ENCODE measurements around the gene MEAK7.

Gene MEAK7

DNA sequence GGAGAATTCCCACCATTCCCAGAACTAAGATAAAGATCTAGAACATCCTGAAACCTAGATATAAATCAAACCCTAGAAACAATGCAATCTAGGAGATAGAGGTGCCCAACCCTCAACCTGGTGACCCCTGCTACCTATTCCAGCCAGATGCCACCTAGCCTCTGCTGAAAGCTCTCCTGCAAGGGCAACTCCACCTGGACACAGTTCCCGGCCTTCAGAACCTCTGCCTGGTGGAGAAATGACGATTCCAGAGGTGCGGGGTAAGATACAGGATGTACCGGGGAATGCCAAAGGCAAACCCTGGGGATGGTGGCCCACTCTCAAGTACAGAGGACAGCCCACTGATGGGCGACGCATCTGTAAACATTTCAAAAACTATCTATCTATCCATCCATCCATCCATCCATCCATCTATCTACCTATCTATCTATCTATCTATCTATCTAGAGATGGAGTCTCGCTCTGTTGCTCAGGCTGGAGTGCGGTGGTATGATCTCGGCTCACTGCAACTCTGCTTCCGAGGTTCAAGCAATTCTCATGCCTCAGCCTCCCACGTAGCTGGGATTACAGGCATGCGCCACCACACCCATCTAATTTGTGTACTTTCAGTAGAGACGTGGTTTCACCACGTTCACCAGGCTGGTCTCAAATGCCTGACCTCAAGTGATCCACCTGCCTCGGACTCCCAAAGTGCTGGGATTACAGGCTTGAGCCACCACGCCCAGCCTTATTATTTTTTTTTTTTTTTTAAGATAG lies 19.0 kb downstream of the MEAK7 start:
- no peak for DNase-seq

DNA sequence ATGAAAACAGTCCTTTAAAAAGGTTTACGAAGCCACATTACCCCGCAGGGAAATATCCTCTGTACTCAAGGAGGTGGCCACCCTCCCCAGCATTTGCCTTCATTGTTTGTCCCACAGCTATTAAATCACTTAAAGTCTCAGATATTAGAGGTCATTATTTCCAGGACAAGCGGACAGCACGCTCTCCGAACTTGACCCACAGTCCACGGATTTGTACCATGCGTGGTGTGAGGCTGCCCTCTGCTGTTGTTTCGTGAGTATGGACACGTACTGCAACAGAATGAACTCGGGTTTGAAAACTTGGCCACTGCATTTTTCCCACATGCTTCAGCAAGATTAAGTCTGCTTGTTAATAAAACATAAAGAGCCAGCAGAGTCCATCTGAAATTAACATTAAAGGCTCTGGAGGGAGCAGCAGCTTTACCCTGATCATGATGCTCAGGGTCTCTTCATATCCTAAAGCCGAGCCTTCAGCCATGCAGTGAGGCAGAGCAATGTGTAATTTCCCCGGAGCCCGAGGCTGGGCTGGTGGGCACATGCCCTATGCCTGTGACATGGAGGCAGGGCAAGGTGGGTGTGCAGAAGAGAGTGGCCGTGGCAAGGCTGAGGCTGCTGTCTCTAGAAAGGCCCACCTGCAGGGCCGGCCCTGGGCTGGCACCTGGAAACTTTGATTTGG lies 19.7 kb downstream of the MEAK7 start:
- peak; percentile 66 for DNase-seq

DNA sequence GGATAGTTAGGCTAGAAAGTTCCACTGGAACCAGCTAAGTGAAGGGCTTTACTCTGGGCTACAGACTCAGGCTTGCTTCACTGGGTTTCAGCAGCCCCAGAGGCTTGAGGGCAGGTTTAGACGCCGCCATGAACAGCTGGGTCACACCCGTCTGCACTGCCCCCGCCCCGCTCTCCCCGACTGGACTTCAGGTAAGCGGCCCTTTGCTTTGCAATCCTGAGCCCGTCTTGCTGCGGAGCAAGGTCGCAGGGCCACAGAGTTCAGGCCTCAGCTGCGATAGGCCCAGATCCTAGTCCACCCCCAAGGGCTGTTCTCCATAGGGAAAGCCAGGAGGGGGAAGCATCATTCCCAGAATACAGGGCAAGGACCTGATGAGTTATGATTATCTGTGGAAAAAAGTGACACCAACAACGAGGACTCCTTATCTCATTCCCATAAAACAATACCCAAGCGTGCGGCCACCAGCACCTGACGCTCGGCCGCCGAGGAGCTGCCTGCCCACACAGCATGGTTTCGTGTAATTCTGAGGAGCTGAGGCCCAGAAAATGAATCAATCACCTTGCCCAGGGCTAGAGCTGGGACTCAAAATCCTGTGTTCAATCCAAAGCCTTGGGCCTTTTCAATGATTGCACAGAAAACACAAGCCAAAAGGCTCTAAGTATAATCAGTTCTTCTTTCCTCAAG lies 20.4 kb downstream of the MEAK7 start:
- DNase-seq, result no peak

DNA sequence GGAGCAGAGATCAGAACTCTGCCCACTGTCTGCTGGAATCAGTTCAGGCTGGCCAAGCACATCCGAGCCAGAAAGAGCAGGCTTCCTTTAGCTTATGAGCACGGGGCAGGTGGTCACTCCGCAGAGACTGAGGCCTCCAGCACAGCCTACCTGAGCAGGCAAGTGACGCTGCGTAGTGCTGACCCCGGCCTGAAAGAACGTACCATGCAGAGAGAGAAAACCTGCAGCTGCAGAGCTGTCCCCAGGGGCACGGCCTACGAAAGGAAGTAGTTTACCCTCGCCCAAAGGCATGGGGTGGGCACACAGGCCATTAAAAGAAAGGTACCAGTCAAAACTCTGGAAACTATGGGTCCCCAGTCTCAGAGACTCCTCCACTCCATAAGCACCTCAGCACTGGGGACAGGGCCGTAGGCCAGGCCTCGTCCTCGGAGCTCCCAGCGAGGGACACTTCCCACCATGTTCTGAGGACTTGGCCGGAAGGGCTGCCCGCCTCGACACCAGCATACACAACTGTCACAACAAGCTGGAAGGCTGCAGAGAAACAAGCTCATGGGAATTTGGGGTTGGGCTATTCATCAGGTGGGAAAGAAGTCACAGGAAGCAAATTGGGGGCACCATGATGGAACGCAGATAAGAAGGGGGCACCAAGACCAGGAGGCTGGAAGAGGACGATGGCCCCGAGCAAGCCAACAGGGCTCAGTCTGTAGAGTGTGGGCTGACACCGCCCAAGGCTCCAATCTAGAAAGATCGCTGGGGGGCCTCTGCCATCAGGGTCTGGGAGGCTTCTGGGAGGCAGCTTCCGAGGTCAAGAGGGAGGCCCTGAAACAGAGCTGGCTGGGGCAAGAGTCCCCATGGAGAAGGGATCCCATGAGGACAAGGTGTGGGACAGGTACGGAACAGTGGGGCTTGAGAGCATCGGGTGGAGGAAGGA lies 21.2 kb downstream of the MEAK7 start:
- no peak for DNase-seq

DNA sequence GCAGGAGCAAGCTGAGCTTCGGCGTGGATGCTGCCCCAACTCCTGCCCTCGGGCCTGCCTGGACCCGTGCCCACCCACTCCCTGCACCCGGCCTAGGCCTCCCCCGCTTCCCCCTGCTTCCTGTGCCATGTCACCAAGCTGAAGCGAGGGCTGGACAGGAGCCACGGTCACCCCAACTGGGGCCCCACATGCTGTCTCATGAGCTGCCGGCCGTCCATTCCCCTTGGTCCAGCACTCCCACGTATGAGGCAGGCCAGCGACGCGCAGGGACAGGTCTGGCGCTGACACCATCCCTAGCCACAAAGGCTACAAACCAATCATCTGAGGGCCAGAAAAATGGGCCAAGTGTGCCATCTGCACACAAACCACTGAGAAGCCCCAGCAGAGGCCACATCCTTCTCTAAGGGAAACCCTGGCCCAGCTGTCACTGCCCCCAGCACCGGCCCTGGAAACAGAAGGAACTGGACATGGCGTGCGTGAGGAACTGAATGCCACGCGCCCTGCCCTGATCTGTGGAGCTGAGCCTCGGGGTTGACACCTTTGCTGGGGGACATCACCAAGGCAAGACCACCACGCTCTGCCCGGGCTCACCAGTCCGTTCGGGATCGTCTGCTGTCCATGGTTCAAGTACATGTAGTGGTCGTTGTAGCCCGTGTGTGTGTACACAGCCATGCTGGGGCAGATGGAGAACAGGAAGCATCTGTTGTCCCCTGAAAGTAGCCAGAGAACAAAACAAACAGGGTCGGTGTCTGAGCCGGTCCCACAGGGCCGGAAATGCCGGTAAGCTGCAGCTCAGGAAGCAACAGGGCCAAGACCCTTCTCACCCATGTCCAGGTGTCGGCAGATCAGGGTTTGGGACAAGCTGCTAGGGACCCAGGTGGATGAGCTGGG lies 22.2 kb downstream of the MEAK7 start:
- DNase-seq, result no peak

DNA sequence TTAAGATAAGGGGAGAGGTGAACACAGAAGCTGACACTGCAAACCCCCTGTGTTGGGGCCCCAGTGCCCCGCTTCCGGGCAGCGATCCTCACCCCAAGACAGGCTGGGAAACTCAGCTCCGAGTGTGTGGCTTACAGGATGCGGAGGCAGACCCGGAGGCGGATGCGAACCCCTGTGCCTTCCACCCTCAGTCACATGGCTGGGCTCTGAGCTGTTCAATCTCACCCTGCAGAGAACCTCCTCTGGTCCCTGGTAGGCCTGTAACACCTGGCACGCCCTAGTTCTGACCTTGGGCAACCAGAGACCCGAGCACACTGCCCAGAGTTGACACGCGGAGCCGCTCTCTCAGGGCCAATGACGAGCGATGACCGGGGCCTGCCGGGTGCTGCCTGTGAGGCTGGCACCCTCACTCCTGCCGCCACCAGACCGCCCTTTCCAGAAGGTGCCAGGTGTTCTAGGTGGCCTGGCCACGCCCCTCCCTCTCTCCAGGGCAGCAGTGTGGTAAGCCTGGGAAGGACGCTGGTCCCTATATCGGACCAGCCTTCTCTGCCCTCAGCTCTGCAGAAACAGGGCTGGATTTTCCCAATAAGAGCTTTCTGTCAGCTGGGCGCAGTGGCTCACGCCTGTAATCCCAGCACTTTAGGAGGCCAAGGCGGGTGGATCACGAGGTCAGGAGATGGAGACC lies 23.3 kb downstream of the MEAK7 start:
- DNase-seq, result no peak

DNA sequence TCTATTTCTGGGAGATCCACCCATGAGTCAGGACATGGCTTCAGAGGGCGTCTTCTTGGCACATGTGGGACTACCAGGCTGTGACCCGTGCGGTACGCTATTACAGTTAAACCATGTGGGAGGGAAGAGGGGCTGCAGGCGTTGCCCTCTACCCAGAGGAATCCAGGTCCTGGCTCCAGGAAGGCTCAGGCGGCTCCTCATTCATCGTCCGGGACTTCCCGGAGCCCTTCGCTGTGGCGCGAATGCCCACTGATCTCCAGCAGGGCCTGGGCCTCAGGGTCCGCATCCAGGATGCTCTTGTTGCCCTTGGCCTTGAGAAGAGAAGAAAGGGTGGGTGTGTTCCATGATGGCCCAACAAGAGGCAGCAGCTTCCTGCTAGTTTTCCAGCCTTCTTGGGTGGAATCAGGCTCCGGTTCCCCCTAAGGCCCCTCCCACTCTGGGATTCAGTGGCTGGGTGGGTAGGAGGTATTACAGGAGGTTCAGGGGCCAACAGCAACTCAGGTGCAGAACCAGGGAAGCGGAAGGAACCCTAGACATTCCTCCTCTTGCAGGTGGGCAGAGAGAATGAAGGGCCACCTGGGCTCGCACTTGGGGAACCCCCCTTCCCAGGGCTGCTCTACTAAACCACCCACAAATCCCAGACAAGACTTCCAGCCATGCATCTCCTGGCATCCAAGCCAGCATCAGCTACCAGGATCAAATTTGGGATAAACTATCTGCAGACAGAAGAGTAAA lies 24.6 kb downstream of the MEAK7 start:
- no peak for DNase-seq

DNA sequence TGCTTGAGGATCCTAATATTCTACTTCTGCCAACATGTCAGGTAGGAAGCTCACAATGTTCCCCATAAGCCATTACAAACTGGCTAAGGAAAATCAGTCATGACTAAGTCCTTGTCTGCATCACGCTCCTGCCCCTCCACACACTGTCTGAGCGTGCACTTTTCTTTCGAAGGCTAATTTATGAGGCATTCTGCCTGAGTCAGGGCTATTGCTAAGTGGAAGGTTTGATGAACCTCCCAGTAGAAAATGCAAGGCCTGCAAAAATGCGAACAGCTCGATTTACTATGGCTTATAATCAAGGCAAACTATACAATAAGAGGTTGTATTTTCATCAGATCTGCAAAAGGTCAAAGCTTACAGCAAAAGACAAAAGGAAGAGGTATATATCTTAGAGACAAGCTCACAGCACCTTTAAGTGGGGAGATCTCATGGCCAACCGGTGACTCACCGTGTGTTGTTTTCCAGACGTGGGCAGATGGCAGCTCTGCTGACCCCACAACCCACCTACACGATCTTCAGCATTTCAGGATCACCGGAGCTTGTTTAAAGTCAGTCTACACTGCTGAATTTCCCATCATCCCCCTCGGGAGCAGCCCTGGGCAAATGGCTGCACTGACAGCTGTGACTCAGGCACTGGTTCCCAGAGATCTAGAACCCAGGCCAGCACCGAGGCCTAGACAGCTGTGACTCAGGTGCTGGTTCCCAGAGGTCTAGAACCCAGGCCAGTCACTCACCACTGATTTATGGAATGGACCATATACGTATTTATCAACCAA lies 26.1 kb downstream of the MEAK7 start:
- DNase-seq, result no peak

DNA sequence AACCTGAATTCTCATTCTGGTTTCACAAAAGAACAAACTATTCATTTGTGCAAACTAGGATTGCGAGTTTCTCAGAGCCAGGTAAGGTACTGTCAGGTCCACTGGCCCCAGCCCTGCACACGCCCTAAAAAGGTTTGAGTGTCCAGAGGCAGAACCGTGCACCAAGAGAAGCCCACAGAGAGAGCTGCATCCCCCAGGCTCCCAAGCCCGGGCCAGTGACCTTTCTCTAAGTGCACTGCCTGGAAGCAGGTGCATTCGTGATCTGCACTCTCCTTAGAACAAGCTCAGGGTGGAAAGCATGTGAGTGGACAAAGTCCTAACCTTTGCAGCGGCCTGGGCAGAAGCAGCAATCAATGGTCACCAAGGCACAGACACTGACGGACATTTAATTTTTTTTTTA lies 26.8 kb downstream of the MEAK7 start:
- DNase-seq, result no peak

DNA sequence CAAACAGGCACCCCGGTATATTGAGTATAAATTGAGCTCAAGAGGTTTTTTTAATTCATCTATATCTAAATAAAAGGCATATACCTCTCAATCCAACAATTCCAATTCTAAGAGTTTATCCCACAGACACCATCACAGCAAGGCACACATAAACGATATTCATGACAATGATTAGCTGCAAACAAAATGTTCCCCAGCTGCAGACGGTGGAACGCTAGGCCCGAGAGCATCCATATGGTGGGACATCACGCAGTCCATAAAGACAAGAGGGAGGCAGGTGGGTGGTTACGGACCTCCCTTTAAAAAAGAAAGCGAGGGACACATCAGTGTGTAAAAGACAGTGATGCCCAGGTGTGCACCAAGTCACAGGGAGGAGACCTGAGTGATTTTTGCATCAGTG lies 28.1 kb downstream of the MEAK7 start:
- no peak for DNase-seq

DNA sequence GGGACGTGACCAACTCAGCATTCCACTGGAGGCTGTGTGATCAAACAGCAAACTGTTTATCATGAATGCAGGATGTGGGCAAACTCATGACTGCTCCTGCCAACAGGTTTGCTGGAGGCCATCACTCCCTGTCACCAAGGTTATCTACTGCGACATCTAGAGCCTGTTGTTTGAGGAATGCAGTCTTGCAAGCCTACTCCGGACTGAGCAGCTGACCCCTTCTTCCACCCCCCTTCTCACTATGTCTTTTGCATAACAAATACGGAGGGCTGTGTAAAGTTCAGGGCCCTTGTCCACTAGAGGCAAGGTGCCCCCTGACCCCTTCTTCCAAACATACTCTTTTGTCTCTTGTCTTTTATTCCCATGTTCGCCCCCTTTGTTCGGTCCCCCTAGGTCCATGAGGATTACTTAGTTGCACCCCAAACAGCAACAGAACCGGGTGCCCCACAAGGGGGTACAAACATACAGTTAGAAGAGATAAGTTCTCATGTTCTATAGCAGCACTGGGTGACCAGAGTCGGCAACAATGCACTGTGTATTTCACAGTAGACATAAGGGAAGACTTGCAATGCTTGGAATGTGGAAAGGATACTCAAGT lies 28.7 kb downstream of the MEAK7 start:
- DNase-seq, result no peak

DNA sequence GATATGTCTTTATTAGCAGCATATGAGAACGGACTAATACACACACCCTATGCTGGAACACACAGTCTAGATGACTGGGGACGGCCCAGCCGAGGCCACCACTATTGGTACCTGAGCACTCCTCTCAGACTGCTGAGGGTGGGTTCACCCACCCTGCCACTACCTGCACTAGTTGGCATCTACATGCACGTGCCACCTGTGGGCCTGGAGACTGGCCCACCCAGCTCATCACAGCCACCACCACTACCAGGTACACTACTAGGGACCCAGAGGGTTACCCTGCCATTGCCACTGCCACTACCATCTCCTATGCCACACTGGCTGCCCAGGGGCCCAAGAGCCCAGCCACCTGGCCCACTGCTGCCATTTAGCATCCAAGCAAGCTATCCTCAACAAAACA lies 32.5 kb downstream of the MEAK7 start:
- no peak for DNase-seq

DNA sequence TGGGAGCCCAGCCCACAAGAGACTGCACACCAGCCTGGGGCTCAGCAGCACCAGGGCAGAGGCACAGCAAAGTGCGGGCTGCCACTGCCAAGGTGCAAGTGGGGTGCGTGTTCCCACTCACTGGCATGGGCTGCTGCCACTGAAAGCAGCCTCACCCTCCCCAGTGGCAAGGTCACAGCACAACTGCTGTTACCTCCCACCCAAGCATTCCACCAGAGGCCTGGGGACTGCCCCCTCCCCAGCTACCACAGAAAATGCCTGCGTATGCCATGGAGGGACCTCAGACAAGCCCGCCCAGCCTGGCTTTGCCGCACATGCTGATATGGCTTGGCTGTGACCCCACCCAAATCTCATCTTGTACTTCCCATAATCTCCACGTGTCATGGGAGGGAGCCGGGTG lies 33.1 kb downstream of the MEAK7 start:
- DNase-seq, result no peak

DNA sequence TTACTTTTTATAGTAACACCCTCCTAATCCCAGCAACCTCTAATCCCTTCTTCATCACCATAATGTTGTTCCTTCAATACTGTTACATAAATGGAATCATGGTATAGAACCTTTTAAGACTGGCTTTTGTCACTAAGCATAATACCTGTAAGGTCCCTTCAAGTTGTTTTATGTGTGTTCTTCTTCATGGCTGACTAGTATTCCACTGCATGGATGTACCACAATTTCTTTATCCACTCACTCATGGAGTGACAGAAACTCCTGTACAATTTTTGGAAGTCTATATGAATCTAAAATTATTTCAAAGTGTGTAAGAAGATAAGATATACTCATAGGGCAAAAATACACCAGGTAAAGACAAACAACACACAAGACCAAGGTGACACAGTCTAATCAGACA lies 36.8 kb downstream of the MEAK7 start:
- no peak for DNase-seq

DNA sequence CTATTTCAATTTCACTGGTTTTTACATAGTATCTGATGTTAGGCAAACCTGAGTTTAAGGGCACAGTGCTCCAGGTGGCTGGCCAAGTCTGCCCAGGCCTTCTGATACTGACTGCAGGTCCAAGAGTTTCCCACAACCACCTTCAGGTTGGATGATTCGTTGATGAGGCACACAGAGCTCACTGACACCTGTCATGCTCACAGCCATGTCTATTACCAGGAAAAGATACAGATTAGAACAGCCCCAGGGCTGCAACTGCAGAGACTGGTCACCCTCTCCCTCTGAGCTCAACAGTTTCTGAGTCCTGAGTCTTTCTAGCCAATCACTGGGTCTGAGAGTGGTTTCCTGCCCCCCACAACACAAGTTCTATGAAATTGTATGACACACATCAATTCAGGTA lies 37.2 kb downstream of the MEAK7 start:
- no peak for DNase-seq

DNA sequence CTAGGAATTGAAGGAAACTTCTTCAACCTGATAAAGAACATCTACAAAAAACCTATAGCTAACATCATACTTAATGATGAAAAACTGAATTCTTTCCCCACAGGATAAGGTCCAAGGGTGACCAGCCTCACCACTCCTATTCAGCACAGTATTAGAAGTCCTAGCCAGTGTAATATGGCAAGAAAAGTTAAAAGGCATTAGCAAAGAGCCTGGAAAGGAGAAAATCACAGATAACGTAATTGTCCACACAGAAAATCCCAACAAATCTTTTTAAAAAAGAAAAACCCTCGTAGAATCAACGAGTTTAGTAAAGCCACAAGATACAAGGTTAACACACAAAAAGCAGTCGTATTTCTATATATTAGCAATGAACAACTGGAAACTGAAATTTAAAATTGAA lies 37.8 kb downstream of the MEAK7 start:
- DNase-seq, result no peak

DNA sequence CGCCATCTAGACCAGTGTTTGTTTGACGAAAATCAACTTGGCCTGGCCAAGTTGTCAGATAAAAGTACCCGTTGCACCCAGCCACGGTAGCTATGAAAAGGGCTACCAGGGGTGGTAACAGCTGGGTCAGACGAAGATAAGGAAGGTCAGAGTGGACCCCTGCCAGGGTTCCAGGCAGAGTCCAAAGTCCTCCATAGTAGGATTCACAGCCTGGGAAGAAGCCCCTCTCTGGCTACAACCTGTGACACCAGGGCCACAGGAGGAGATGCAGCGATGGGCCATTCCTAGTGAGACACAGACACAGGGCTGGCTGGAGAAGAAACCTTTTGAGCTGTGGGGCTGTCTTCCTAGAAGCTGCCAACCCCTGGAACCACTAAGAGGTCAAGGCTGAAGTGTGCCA lies 39.3 kb downstream of the MEAK7 start:
- DNase-seq, result no peak

DNA sequence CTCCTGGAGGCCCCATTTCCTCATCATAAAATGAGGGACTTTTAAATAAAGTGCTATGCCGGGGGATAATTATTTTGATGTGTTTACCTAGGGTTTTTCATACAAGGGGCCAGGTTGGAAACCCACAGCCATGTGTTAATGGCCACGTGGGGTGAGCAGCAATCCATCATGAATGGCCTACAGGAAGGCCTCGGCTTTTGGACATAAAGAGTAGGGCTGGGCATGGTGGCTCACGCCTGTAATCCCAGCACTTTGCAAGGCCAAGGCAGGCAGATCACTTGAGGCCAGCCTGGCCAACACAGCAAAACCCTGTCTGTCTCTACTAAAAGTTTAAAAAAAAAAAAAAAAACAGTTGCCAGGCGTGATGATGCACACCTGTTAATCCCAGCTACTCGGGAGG lies 40.3 kb downstream of the MEAK7 start:
- DNase-seq, result no peak

DNA sequence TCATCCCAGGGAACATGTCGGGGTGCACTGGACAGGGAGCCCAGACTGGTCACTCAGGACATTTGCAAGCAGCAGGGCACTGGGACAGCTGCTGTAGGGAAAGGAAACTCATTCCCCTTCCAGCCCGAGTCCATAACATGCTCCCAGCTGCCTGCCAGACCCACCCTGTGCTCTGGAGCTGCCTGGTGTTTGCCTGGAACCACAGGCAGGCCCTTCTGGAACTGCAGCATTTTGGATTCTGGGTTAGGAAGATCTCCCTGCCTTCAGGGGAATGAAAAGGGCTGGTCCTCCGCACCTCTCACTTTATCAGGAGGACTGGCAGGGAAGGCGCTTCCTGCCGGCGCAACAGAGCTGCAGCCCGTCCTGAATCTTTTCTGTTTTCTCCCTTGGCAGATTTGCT lies 41.2 kb downstream of the MEAK7 start:
- DNase-seq, result no peak

Measured in hematopoietic multipotent progenitor cell treated with erythropoietin and hydrocortisone succinate and interleukin-3 and kit ligand, for 4 days (in vitro differentiated cells).